DND-41 (cell line): ENCODE results near the gene GAL.

Experiments
- ATAC-seq: fragments of 200-7000 bp; cut with Tn5 transposase; 3 replicates; pipeline ENCODE4 v1.9.1; 2021; ENCODE audit warnings: low read depth; ENCODE audit not compliant: insufficient read depth
- DNase-seq: peaks from one replicate; pipeline ENCODE4 v3.0.0-alpha.2; 2020
- H2AFZ ChIP-seq: 2 replicates; pipeline ENCODE4 v1.6.0; 2012; ENCODE audit warnings: low read depth, low read length
- H3K27ac ChIP-seq: 2 replicates; pipeline ENCODE4 v1.5.1; 2012; ENCODE audit warnings: low read length, inconsistent platforms
- H3K27me3 ChIP-seq: fragments of 200-600 bp; sonication (generic); 2 replicates; pipeline ENCODE4 v1.6.0; 2012; ENCODE audit warnings: low read length, mild to moderate bottlenecking, inconsistent platforms; ENCODE audit not compliant: insufficient read depth, poor library complexity
- H3K36me3 ChIP-seq: 2 replicates; pipeline ENCODE4 v1.5.1; 2012; ENCODE audit warnings: low read length, inconsistent platforms; ENCODE audit not compliant: insufficient read depth
- H3K4me1 ChIP-seq: 2 replicates; pipeline ENCODE4 v1.5.1; 2012; ENCODE audit warnings: mild to moderate bottlenecking, low read length; ENCODE audit not compliant: insufficient read depth
- H3K4me2 ChIP-seq: 2 replicates; pipeline ENCODE4 v1.6.0; 2012; ENCODE audit warnings: mild to moderate bottlenecking, moderate library complexity, low read length, inconsistent platforms; ENCODE audit not compliant: insufficient read depth
- H3K4me3 ChIP-seq, 2 experiments: fragments of 200-600 bp in 1 of 2; shearing (Covaris generic) in 1 of 2; 2 replicates each; pipeline ENCODE4 v1.5.1; 2012 to 2016; ENCODE audit warnings: inconsistent platforms in 2 of 2, low read length in 2 of 2, mild to moderate bottlenecking in 2 of 2, low read depth in 1 of 2, moderate library complexity in 1 of 2
- H3K79me2 ChIP-seq: 2 replicates; pipeline ENCODE4 v1.6.0; 2012; ENCODE audit warnings: low read length, inconsistent platforms; ENCODE audit not compliant: insufficient read depth
- H3K9ac ChIP-seq: 2 replicates; pipeline ENCODE4 v1.6.0; 2012; ENCODE audit warnings: low read depth, mild to moderate bottlenecking, inconsistent platforms, low read length, moderate library complexity
- H3K9me3 ChIP-seq: 2 replicates; pipeline ENCODE4 v1.5.1; 2012; ENCODE audit warnings: low read length, moderate library complexity, mild to moderate bottlenecking, inconsistent platforms; ENCODE audit not compliant: insufficient read depth, severe bottlenecking
- H4K20me1 ChIP-seq: 2 replicates; pipeline ENCODE4 v1.6.0; 2012; ENCODE audit warnings: low read length; ENCODE audit not compliant: insufficient read depth
- EZH2 ChIP-seq: IDR thresholded peaks from 3 replicates; pipeline ENCODE4 v1.6.1; 2012; ENCODE audit warnings: borderline replicate concordance, low read depth, mild to moderate bottlenecking, moderate library complexity, low read length, inconsistent platforms; ENCODE audit not compliant: severe bottlenecking
- TF ChIP-seq, protein P1 (sequence below): IDR thresholded peaks from 2 replicates; pipeline ENCODE4 v1.5.1; 2012; ENCODE audit warnings: borderline replicate concordance, low read length, moderate library complexity, mild to moderate bottlenecking; ENCODE audit not compliant: poor library complexity, severe bottlenecking; ENCODE audit errors: extremely low read depth

GAL gene

DNA sequence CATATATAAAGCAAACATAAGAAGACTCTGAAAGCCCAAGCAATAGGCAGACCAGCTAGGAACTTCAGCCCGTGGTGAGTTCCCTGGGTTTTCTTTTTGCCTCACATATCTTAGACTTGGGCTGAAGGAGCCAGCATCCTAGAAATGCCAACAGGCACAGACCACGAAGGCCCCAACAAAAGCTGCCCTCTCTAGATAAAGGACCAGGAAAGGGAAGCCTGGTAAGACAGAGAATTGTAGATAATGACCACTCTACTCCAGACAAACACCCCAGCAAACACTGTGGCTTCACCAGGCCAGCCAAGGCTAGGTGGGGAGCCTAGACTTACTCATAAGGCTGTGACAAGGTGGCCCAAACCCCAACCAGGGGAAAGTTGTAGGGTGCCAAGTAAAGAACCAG, 11.2 kb downstream of the GAL start:
- H3K9ac ChIP-seq: no peak overlapping the region
- DNase-seq (no peak), ATAC-seq (no peak)
- H3K79me2 ChIP-seq: no peaks in the 10 kb centered on the region
- 0 out of 2 replicates have a peak, but pooled peaks cover 2% of the 10 kb centered on the region for H4K20me1 ChIP-seq
- H3K4me2 ChIP-seq: no peak overlapping the region
- H3K27me3 ChIP-seq: peaks cover 2% of the 10 kb centered on the region
- no peaks in the 10 kb centered on the region for H3K36me3 ChIP-seq
- no peaks in the 10 kb centered on the region for H3K9me3 ChIP-seq
- peaks cover 9% of the 10 kb centered on the region for H3K4me1 ChIP-seq
- TF ChIP-seq, protein P1, sequence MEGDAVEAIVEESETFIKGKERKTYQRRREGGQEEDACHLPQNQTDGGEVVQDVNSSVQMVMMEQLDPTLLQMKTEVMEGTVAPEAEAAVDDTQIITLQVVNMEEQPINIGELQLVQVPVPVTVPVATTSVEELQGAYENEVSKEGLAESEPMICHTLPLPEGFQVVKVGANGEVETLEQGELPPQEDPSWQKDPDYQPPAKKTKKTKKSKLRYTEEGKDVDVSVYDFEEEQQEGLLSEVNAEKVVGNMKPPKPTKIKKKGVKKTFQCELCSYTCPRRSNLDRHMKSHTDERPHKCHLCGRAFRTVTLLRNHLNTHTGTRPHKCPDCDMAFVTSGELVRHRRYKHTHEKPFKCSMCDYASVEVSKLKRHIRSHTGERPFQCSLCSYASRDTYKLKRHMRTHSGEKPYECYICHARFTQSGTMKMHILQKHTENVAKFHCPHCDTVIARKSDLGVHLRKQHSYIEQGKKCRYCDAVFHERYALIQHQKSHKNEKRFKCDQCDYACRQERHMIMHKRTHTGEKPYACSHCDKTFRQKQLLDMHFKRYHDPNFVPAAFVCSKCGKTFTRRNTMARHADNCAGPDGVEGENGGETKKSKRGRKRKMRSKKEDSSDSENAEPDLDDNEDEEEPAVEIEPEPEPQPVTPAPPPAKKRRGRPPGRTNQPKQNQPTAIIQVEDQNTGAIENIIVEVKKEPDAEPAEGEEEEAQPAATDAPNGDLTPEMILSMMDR: no peak
- no peak for TF ChIP-seq EZH2
- no peak overlapping the region for H2AFZ ChIP-seq
- H3K27ac ChIP-seq: no peak overlapping the region
- H3K4me3 ChIP-seq: no peak overlapping the region

DNA sequence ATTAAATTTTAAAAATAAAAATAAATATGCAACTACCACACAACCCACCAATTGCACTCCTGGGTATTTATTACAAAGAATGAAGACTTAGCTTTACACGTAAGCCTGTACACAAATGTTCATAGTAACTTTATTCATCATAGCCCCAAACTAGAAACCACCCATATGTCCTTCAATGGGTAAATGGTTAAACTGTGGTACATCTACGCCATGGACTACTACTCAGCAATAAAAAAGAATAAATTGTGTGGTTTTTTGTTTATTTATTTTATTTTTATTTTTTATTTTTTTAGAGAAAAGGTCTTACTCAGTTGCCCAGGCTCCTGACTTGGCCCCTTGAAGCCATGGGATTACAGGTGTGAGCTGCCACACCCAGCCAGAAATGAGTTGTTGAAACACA, 14.6 kb downstream of the GAL start:
- Histone ChIP-seq H3K4me2 (no peak overlapping the region), H3K27ac (no peak overlapping the region), H3K27me3 (no peaks in the 10 kb centered on the region), H4K20me1 (no peaks in the 10 kb centered on the region), H3K4me1 (no peaks in the 10 kb centered on the region), H3K9ac (no peak overlapping the region), H3K36me3 (no peaks in the 10 kb centered on the region), H3K79me2 (no peaks in the 10 kb centered on the region), H2AFZ (no peak overlapping the region), H3K4me3 (no peak overlapping the region), H3K9me3 (no peaks in the 10 kb centered on the region)
- TF ChIP-seq, protein P1: no peak
- TF ChIP-seq EZH2: no peak
- no peak for ATAC-seq
- no peak for DNase-seq

DNA sequence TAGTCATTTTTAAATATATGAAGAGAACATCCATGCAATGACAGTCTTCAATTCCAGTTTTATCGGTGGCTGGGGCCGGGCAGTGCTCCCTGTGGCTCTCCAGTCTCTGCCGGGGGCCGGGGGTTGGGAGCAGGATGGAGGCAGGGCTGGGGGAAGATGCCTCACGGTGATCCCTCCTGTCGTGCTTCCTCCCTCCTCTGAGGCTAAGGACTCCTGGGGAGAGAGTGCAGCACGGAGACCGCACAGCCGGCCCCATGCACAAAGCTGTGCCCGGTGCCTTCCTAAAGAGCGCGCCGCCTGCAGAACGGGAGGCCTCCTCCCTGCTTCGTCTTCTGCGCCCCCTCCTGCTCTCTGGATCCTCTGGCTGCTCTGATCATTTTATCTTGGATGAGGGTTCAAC, 20.5 kb downstream of the GAL start:
- ATAC-seq (no peak), DNase-seq (no peak)
- Histone ChIP-seq H3K4me1 (no peaks in the 10 kb centered on the region), H3K27ac (no peak overlapping the region), H3K79me2 (no peaks in the 10 kb centered on the region), H3K9ac (no peak overlapping the region), H4K20me1 (no peaks in the 10 kb centered on the region), H2AFZ (no peak overlapping the region), H3K9me3 (no peaks in the 10 kb centered on the region), H3K36me3 (no peaks in the 10 kb centered on the region), H3K4me3 (no peak overlapping the region), H3K4me2 (no peak overlapping the region), H3K27me3 (no peaks in the 10 kb centered on the region)
- TF ChIP-seq, protein P1: no peak
- no peak for TF ChIP-seq EZH2

DNA sequence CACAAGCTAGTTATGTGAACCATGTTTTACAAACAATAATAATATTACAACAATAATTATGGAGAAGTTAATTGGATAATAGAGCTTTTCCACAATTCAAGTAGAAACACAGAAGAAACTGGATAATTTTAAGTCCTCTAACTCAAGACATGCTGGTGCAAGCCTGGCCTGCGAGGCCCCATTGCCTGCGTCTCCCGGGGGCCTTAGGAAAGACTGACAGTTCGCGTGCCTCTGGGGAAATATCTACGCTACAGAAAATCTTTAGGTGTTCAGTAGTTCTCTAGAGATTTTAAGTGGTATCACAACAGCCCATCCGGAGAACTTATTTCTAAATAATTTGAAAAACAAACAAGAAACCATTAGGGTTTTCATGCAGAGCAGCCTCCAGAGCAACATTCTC, 23.2 kb downstream of the GAL start:
- no peak for DNase-seq
- no peaks in the 10 kb centered on the region for H3K79me2 ChIP-seq
- no peaks in the 10 kb centered on the region for H3K36me3 ChIP-seq
- H3K9ac ChIP-seq: no peak overlapping the region
- no peaks in the 10 kb centered on the region for H3K9me3 ChIP-seq
- H3K27me3 ChIP-seq: peaks cover 3% of the 10 kb centered on the region
- H3K4me1 ChIP-seq: no peaks in the 10 kb centered on the region
- H2AFZ ChIP-seq: no peak overlapping the region
- TF ChIP-seq, protein P1: no peak
- no peaks in the 10 kb centered on the region for H4K20me1 ChIP-seq
- no peak for ATAC-seq
- H3K27ac ChIP-seq: no peak overlapping the region
- no peak overlapping the region for H3K4me3 ChIP-seq
- no peak overlapping the region for H3K4me2 ChIP-seq
